ENCODE measurements around the gene TMEM182. TPM values are rescaled to one million over a fixed set of nuclear protein-coding genes. Genes with fewer than 3 reads are reported as not detected.

TMEM182 gene
- total RNA-seq, 4 donors from 2014 or later: 1.1 to 2.5 (median 1.4) TPM

DNA sequence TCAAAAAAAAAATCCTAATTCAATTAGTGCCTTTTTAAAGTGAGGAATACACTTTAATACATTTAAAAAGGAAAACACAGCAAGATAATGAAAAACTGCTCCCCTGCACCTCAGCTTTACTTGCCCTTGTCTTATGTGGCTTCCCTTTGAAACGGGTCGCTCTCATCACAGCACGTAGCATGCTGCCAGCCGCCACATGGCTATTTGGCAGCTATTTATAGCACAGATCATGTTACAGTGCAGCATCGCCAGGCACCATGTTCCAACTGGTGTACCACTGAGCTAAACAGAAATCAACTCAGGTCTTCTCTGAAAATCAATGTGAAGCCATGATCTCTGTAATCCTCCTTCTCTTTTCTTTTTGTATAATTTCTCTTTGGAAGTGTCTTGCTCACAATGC is 65.1 kb downstream of the TMEM182 start:
- Histone ChIP-seq H3K27me3 (no peaks in the 10 kb centered on the region), H3K27ac (no peak overlapping the region), H3K9me3 (no peaks in the 10 kb centered on the region), H3K4me1 (no peaks in the 10 kb centered on the region), H3K36me3 (no peaks in the 10 kb centered on the region), H3K4me3 (no peak overlapping the region)
- DNase-seq: no peak
- TF ChIP-seq, protein P1, sequence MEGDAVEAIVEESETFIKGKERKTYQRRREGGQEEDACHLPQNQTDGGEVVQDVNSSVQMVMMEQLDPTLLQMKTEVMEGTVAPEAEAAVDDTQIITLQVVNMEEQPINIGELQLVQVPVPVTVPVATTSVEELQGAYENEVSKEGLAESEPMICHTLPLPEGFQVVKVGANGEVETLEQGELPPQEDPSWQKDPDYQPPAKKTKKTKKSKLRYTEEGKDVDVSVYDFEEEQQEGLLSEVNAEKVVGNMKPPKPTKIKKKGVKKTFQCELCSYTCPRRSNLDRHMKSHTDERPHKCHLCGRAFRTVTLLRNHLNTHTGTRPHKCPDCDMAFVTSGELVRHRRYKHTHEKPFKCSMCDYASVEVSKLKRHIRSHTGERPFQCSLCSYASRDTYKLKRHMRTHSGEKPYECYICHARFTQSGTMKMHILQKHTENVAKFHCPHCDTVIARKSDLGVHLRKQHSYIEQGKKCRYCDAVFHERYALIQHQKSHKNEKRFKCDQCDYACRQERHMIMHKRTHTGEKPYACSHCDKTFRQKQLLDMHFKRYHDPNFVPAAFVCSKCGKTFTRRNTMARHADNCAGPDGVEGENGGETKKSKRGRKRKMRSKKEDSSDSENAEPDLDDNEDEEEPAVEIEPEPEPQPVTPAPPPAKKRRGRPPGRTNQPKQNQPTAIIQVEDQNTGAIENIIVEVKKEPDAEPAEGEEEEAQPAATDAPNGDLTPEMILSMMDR (IDR thresholded peaks at IDR 0.05): no peak
- no peak for TF ChIP-seq POLR2A (IDR thresholded peaks at IDR 0.05)

DNA sequence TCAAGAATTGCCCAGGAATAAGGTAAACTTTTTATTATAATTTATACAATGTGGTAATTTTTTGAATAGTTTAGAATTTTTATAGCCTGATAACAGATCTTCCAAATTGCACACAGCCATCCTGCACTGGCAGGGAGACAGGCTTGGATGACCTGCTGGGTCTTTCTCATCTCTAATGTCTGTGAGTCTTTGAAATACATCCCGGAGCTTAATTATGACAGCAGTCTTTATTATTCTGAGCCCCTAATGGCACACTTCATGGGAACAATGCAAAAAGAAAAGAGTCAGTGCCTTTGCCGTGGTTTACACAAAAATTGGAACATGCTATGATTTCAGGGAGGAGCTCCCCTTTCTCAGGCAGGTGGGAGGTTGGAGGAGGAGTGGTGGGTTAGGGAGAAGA is 71.0 kb downstream of the TMEM182 start:
- H3K36me3 ChIP-seq: no peaks in the 10 kb centered on the region
- H3K4me1 ChIP-seq: no peaks in the 10 kb centered on the region
- no peak overlapping the region for H3K4me3 ChIP-seq
- TF ChIP-seq POLR2A (IDR thresholded peaks at IDR 0.05): no peak
- TF ChIP-seq, protein P1 (IDR thresholded peaks at IDR 0.05): no peak
- no peak for DNase-seq
- no peaks in the 10 kb centered on the region for H3K9me3 ChIP-seq
- no peaks in the 10 kb centered on the region for H3K27me3 ChIP-seq
- H3K27ac ChIP-seq: no peak overlapping the region

DNA sequence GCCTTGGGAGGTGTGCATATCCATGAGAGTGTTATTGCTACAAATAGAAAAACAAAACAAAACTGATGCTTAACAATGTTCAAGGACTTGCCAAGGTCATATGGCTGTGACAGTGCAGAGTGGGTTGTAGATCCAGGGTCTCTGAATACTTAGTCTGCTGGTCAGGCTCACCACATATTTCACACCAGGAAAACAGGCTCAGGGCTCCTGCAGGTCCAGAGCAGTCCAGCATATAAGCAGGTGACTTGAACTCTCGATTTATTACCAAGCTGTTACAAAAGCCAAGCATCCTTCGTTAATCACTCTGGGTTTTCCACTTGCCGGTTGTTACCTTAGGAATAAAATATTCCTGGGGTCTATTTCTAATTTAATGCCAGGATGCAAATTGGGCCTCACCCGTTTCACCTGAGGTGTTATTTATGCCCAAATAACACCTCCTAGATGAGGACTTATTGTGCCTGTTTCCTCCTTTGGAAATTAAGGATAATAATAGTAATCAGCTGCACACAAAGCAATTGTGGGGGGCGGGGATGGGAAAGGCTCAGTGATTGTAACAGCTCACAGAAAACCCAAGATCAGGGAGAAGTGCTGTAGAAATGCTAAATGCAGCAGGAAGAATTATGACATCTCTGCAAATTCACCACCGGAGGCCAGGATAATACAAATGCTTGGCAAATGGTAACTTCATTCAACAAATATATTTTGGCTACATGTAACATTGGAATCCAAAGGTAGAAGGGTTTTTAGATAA is 72.9 kb downstream of the TMEM182 start:
- TF ChIP-seq, protein P1 (IDR thresholded peaks at IDR 0.05): no peak
- no peak for TF ChIP-seq POLR2A (IDR thresholded peaks at IDR 0.05)
- Histone ChIP-seq H3K27me3 (no peaks in the 10 kb centered on the region), H3K9me3 (no peaks in the 10 kb centered on the region), H3K27ac (no peak overlapping the region), H3K4me1 (no peaks in the 10 kb centered on the region), H3K36me3 (no peaks in the 10 kb centered on the region), H3K4me3 (no peak overlapping the region)
- DNase-seq: no peak

DNA sequence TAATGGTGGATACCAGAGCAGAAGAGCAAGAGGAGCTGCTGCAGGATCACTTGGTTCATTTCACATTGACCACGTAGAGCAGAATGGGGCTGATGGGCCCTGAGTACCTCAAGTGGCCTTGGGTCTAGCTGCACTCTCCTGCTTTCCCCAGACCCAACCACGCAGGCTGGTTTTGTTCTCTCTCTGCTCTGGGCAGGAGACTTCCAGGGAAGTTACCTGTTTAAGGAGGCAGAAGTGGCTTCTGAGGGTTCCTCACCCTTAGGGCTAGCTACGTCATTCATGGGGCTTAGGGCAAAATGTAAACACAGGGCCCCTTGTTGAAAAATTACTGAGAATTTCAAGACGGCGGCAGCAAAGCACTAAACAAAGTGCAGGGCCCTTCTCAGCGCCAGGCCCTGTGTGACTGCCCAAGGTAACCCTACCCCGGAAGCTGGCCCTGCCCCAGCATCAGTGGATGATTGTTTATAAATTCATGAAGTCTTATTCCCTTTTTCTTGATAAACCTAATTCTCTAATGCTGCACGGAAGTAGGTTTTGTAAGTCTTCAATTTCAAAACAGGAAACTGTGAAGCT is 75.9 kb downstream of the TMEM182 start:
- no peak for DNase-seq
- Histone ChIP-seq H3K9me3 (no peaks in the 10 kb centered on the region), H3K27ac (no peak overlapping the region), H3K4me3 (no peak overlapping the region), H3K4me1 (no peaks in the 10 kb centered on the region), H3K27me3 (no peaks in the 10 kb centered on the region), H3K36me3 (no peaks in the 10 kb centered on the region)
- TF ChIP-seq POLR2A (IDR thresholded peaks at IDR 0.05): no peak
- TF ChIP-seq, protein P1 (IDR thresholded peaks at IDR 0.05): no peak

DNA sequence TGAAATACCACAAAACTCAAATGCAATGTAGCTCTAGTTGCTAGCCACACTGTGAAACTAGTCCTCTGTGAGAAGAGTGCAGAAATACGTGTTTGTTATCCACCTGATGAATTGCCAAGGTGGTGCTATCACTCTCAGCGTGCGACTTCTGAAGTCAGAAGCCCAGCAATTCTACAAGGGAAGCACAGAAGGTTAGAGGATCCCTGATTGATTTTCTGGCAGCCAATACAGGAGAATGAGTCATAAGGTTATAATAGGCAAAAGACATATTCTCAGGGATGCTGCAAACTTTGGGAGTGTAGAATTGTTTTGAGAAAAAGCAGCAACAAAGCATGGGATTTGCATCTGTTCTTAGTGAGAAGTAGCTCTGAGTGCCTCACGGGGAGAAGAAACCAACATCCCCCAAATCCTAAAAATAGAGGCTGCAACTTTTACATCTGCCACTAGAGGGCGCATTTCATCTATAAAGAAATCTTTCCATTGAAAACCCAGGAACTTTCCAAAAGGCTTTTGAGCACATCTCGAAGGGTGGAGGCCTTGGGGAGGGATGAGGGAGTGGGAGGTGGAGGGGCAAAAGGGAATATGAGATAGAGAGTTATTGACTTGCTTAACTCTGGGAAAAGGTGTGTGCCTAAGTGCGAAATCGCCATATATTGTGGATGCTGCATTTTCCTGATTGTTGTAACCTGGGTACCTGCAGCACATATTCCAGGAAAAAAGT is 78.0 kb downstream of the TMEM182 start:
- TF ChIP-seq, protein P1 (IDR thresholded peaks at IDR 0.05): peak; percentile 49 to 87 (median 54)
- TF ChIP-seq POLR2A (IDR thresholded peaks at IDR 0.05): no peak

More for the DNA sequence above, 78.0 kb downstream of the TMEM182 start:
- H3K27ac ChIP-seq: no peak overlapping the region
- no peaks in the 10 kb centered on the region for H3K36me3 ChIP-seq
- peak in 1 of 3 donors; percentile 49 for DNase-seq
- no peaks in the 10 kb centered on the region for H3K9me3 ChIP-seq
- H3K4me1 ChIP-seq: no peaks in the 10 kb centered on the region
- H3K27me3 ChIP-seq: no peaks in the 10 kb centered on the region
- H3K4me3 ChIP-seq: no peak overlapping the region

Measured in Peyer's patch (tissue), 4 donors.